Measurements from ENCODE around the gene TMEM87B.

- TF ChIP-seq CTCF (IDR thresholded peaks at IDR 0.05): no peak
- no peak for TF ChIP-seq POLR2A (IDR thresholded peaks at IDR 0.05)
Measured at GRCh38 chr2:112077814-112078213, 22.7 kb downstream of the TMEM87B start.
